PC-9 (cell line): ENCODE measurements around the gene BAIAP2L1. TPM values are rescaled to one million over a fixed set of nuclear protein-coding genes. Genes with fewer than 3 reads are reported as not detected.

Experiments
- BruUV-seq: library from RNA; stranded (reverse); fragments of 400-500 nt; replicated peaks from 2 replicates; lab custom pipeline; 2021; lab: Mats Ljungman, UMichigan
- CTCF ChIA-PET: fragments of 300-600 bp; sonication (Branson Sonifier 250); formaldehyde crosslinking; loops from one replicate; lab custom pipeline; 2022; ENCODE audit warnings: antibody characterized with exemption; lab: Charles Lee
- POLR2A ChIA-PET: fragments of 300-600 bp; sonication (Branson Sonifier 250); formaldehyde crosslinking; loops from one replicate; lab custom pipeline; 2022; ENCODE audit warnings: antibody characterized with exemption; ENCODE audit not compliant: unreplicated experiment; lab: Charles Lee
- DNase-seq, 2 experiments: peaks; one replicate each; pipeline versions ENCODE4 v3.0.0 to v3.0.0-alpha.2; 2015 to 2022; ENCODE audit warnings: mixed read lengths in 1 of 2
- H2AFZ ChIP-seq: fragments of 200-600 bp; sonication (generic); 2 replicates; pipeline ENCODE4 v1.8.1; 2017; ENCODE audit warnings: antibody characterized with exemption
- H3F3A ChIP-seq: fragments of 200-600 bp; sonication (generic); 2 replicates; pipeline ENCODE4 v1.8.1; 2017; ENCODE audit warnings: antibody characterized with exemption, mild to moderate bottlenecking, low read depth; ENCODE audit not compliant: insufficient read depth
- H3K27ac ChIP-seq: fragments of 200-600 bp; sonication (generic); 2 replicates; pipeline ENCODE4 v1.6.1; 2016; ENCODE audit warnings: mixed run types
- H3K27me3 ChIP-seq: fragments of 200-600 bp; sonication (generic); 2 replicates; pipeline ENCODE4 v1.6.1; 2016; ENCODE audit warnings: low read depth, mixed run types; ENCODE audit not compliant: insufficient read depth
- H3K36me3 ChIP-seq: fragments of 200-600 bp; sonication (generic); 2 replicates; pipeline ENCODE4 v1.6.1; 2016; ENCODE audit warnings: low read depth, mixed run types
- H3K4me1 ChIP-seq: fragments of 200-600 bp; sonication (generic); replicated peaks from 2 replicates; pipeline ENCODE4 v1.6.1; 2016; ENCODE audit warnings: mixed run types; ENCODE audit not compliant: insufficient read depth
- H3K4me2 ChIP-seq: fragments of 200-600 bp; sonication (generic); 2 replicates; pipeline ENCODE4 v1.6.1; 2017; ENCODE audit warnings: mixed run types
- H3K4me3 ChIP-seq: fragments of 200-600 bp; sonication (generic); 2 replicates; pipeline ENCODE4 v1.6.1; 2016; ENCODE audit warnings: mixed run types
- H3K79me2 ChIP-seq: fragments of 200-600 bp; sonication (generic); 2 replicates; pipeline ENCODE4 v1.6.1; 2017; ENCODE audit warnings: low read depth, mixed run types
- H3K9me2 ChIP-seq: fragments of 200-600 bp; sonication (generic); 2 replicates; pipeline ENCODE4 v1.8.1; 2017; ENCODE audit warnings: mild to moderate bottlenecking; ENCODE audit not compliant: insufficient read depth
- H3K9me3 ChIP-seq: fragments of 200-600 bp; sonication (generic); 2 replicates; pipeline ENCODE4 v1.8.1; 2016; ENCODE audit warnings: low read depth; ENCODE audit not compliant: insufficient read depth
- H4K20me1 ChIP-seq: fragments of 200-600 bp; sonication (generic); 2 replicates; pipeline ENCODE4 v1.8.1; 2017; ENCODE audit not compliant: insufficient read depth
- CTCF ChIP-seq: fragments of 200-600 bp; sonication (generic); conservative IDR thresholded peaks from 2 replicates; pipeline ENCODE4 v1.6.1; 2017; ENCODE audit warnings: mixed run types, antibody characterized with exemption, mild to moderate bottlenecking, moderate library complexity
- EZH2 ChIP-seq: fragments of 200-600 bp; sonication (generic); IDR thresholded peaks from 2 replicates; pipeline ENCODE4 v1.8.0; 2017; ENCODE audit warnings: antibody characterized with exemption, low read depth
- intact Hi-C: fragments of 100-400 bp; cut with micrococcal nuclease; formaldehyde crosslinking; loops from one replicate; pipeline ENCODE4 v1.10.0; 2022; ENCODE audit not compliant: unreplicated experiment
- total RNA-seq: library from RNA; stranded (reverse); gene quantifications from 2 replicates; pipeline ENCODE4 v1.2.3, GENCODE V29; 2021

Gene BAIAP2L1
- total RNA-seq, 1 experiment from 2014 or later: 89.4 TPM

- no peaks in the 10 kb centered on the region for H4K20me1 ChIP-seq
- intact Hi-C loops: no loop called here
- H3K9me3 ChIP-seq: no peaks in the 10 kb centered on the region
- peaks cover 80% of the 10 kb centered on the region for H3K79me2 ChIP-seq
- H3K27me3 ChIP-seq: no peaks in the 10 kb centered on the region
- no peak overlapping the region for H2AFZ ChIP-seq
- TF ChIP-seq EZH2 (no peak), CTCF (no peak)
- H3K27ac ChIP-seq: peak overlapping the region; percentile 89; the same call in 1 of the 2 replicates
- H3F3A ChIP-seq: peaks cover 47% of the 10 kb centered on the region
- peaks cover 45% of the 10 kb centered on the region for H3K4me1 ChIP-seq
- DNase-seq: no peak
- H3K9me2 ChIP-seq: no peaks in the 10 kb centered on the region
- peaks cover 17% of the 10 kb centered on the region for H3K36me3 ChIP-seq
- ChIA-PET CTCF (no interaction called here), POLR2A (no interaction called here)
- no TSS peak for BruUV-seq
- H3K4me2 ChIP-seq: no peak overlapping the region
- H3K4me3 ChIP-seq: no peak overlapping the region
Observed at GRCh38 chr7:98364220-98364619, 36.7 kb downstream of the BAIAP2L1 start.

- POLR2A ChIA-PET: no interaction called here
- no TSS peak for BruUV-seq
- Histone ChIP-seq H3K9me2 (no peaks in the 10 kb centered on the region), H3K79me2 (peaks cover 80% of the 10 kb centered on the region), H3K4me3 (no peak overlapping the region), H3K27me3 (no peaks in the 10 kb centered on the region), H3F3A (peaks cover 61% of the 10 kb centered on the region), H3K4me2 (no peak overlapping the region), H4K20me1 (no peaks in the 10 kb centered on the region; the same call in 1 of the 2 replicates), H2AFZ (no peak overlapping the region), H3K4me1 (peaks cover 63% of the 10 kb centered on the region), H3K9me3 (no peaks in the 10 kb centered on the region), H3K27ac (peak overlapping the region; percentile 89), H3K36me3 (peaks cover 15% of the 10 kb centered on the region)
- DNase-seq: no peak
- TF ChIP-seq CTCF: no peak
- TF ChIP-seq EZH2: no peak
- intact Hi-C loops: no loop called here
- CTCF ChIA-PET: no interaction called here
Observed at GRCh38 chr7:98362517-98362916, 38.4 kb downstream of the BAIAP2L1 start.

GRCh38 chr7:98360221-98361130, 40.4 kb downstream of the BAIAP2L1 start:
- H3K4me2 ChIP-seq: peak overlapping the region; percentile 53
- peaks cover 76% of the 10 kb centered on the region for H3F3A ChIP-seq
- ChIA-PET CTCF (interaction anchor here (0.6 kb wide), 1 partner anchor 41 kb away, joined by 7 read pairs; no protein-coding TSS in a partner anchor), POLR2A (interaction anchor here (0.6 to 1.0 kb wide), 6 partner anchors 35 to 1223 kb away, joined by 3 to 10 read pairs (median 6); partner anchors contain the start of gene BAIAP2L1)
- H3K36me3 ChIP-seq: peaks cover 15% of the 10 kb centered on the region
- H3K27ac ChIP-seq: peak overlapping the region; percentile 89
- DNase-seq: peak; percentile 82 to 99
- no peaks in the 10 kb centered on the region for H3K27me3 ChIP-seq
- H3K79me2 ChIP-seq: peaks cover 76% of the 10 kb centered on the region
- no peaks in the 10 kb centered on the region for H3K9me3 ChIP-seq
- intact Hi-C loops: loop anchor here (2.0 kb wide), 1 partner anchor 76 kb away; no protein-coding TSS in a partner anchor
- no peaks in the 10 kb centered on the region; the same call in 1 of the 2 replicates for H4K20me1 ChIP-seq
- H3K4me1 ChIP-seq: peaks cover 80% of the 10 kb centered on the region
- H2AFZ ChIP-seq: no peak overlapping the region
- H3K4me3 ChIP-seq: no peak overlapping the region
- H3K9me2 ChIP-seq: no peaks in the 10 kb centered on the region
- TF ChIP-seq CTCF (no peak), EZH2 (no peak)
- no TSS peak for BruUV-seq
